VCaP (cell line): ENCODE results near the gene UBXN2A.

ENCODE experiments used
- H3K27ac ChIP-seq: fragments of 450-650 bp; 2 replicates; pipeline ENCODE4 v1.5.1; 2017
- CTCF ChIP-seq: fragments of 450-650 bp; conservative IDR thresholded peaks from 2 replicates; pipeline ENCODE4 v1.5.1; 2017; ENCODE audit warnings: mild to moderate bottlenecking, moderate library complexity

The UBXN2A gene

DNA sequence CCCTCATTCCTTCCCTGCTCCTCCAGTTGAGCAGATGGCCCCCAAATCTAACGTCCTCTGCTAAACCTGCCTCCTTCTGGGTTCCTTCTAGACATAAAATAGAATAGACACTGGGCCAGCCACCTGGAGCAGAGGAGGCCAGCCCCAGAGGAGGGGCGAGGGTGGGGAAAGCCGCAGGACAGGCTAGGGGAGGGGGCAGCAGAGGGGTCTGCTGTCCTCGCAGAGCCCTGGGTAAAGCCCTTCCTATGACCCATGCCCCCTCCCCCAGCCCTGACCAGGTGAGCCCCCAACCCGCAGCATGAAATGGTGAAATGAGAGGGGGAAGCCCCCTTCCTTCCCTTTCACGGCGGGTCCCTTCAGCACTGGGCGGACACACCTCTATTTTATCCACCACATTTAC lies 77.4 kb downstream of the UBXN2A start:
- no peak overlapping the region for H3K27ac ChIP-seq
- TF ChIP-seq CTCF, result no peak

- no peak overlapping the region for H3K27ac ChIP-seq
- TF ChIP-seq CTCF, result no peak
Observed at GRCh38 chr2:24018241-24018640, 78.0 kb downstream of the UBXN2A start.

DNA sequence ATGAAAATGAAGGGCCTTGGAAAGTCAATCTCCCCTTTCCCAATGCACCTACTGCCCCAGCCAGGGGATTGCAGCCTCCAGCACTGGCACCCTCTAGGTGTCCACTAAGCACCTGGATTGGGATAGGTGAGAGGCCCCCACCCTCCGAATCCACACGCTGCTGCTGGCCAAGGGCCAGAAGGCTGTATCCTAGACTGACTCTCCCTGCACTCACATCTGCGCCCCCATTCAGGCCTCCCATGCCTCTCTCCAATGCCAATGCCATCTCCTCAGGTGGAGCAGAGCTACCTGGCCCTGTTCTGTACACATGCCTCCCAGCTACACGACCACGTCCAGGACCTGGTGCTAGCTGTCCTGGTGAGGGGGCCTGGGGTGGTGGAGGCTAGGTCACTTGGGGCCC lies 79.5 kb downstream of the UBXN2A start:
- H3K27ac ChIP-seq, result no peak overlapping the region
- TF ChIP-seq CTCF, result no peak

GRCh38 chr2:24020244-24020643 lies 80.0 kb downstream of the UBXN2A start:
- TF ChIP-seq CTCF, result no peak
- H3K27ac ChIP-seq, result no peak overlapping the region

DNA sequence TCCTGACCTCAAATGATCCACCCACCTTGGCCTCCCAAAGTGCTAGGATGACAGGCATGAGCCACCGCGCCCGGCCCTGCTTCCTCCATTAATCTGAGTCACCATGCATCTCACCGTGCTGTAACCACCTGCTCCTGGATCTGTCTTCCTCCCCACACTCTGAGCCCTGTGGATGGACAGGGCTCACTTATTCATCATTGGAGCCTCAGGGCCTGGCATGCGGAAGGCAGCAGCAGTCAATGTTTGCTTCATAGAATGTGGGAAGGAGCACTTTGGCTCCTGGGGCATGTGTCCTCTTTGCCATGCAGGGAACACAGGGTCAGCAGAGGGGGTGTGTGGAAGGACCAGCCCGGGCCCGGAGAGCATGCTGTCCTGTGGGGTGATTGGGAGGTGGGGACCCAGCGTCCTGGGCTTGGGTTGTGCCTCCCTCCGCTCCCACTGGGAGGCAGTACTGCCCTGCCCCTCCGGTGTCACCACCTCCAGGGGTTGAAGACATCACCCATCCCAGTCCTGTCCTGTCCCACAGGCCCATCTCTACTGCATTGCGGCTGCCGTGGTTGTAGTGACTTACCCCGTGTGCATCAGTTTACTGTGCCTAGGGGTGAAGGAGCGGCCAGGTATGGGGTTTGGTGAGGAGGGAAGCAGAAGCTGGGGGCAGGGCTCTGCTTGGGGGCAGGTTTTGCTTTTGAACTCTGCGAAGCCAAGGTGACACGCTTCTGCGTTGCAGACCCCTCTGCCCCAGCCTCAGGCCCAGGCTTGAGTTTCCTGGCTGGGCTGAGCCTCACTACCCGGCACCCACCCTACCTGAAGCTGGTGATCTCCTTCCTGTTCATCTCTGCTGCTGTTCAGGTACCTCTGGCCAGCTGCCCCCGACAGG lies 81.1 kb downstream of the UBXN2A start:
- TF ChIP-seq CTCF, result no peak
- H3K27ac ChIP-seq, result no peak overlapping the region

- no peak for TF ChIP-seq CTCF
- H3K27ac ChIP-seq, result no peak overlapping the region
Observed at GRCh38 chr2:24022324-24022974, 82.2 kb downstream of the UBXN2A start.

- no peak for TF ChIP-seq CTCF
- no peak overlapping the region for H3K27ac ChIP-seq
Observed at GRCh38 chr2:24022975-24023575, 82.8 kb downstream of the UBXN2A start.
